Prostate gland (tissue), 2 donors: ENCODE measurements around the gene DOCK4.

Experiments
- CTCF ChIP-seq, 4 experiments: fragments of 200-600 bp in 2 of 4; fragments of 450-650 bp in 2 of 4; sonication (generic) in 2 of 4; IDR thresholded peaks; 1 replicate in 3 of 4; 2 replicates in 1 of 4; pipeline ENCODE4 v1.5.1; 2016 to 2019; ENCODE audit warnings: antibody characterized with exemption in 4 of 4, mild to moderate bottlenecking in 2 of 4, moderate library complexity in 2 of 4
- POLR2A ChIP-seq: fragments of 450-650 bp; IDR thresholded peaks from one replicate; pipeline ENCODE4 v1.6.1; 2016; ENCODE audit warnings: antibody characterized with exemption, mild to moderate bottlenecking

DNA sequence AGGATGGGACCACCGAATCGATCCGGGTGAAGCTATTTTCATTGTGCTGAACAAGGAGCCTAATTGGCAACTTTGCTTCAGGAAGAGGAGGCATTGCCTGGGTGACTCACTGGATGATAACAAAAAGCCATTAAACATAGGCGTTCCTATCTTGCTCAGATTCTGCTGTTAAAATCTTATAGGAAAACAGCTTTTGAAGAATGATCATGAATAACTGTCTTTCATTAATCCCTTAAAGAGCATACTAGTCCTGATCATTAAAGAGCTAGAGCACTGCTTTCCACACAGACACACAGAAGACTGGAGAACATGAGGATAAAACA lies 469.7 kb downstream of the DOCK4 start:
- TF ChIP-seq POLR2A (no peak), CTCF (IDR thresholded peaks at IDR 0.05) (no peak)
